GM12864 (cell line): Measurements from ENCODE around the gene PPM1F.
"Not testable (repeated sequence)": the region's sequence is repeated elsewhere in the genome, so short reads cannot be mapped to it uniquely, and the experiment has no call there.

ENCODE experiments used
- DNase-seq: peaks from one replicate; pipeline ENCODE4 v3.0.0-alpha.2; 2011; ENCODE audit warnings: low read depth
- H3K4me3 ChIP-seq: 2 replicates; pipeline ENCODE4 v1.5.1; 2011; ENCODE audit warnings: mild to moderate bottlenecking, low read depth, low read length, control low read depth
- TF ChIP-seq, protein P1 (sequence below): IDR thresholded peaks from 2 replicates; pipeline ENCODE4 v1.5.1; 2011; ENCODE audit warnings: low read depth, mild to moderate bottlenecking, moderate library complexity, low read length, control low read depth, inconsistent platforms; ENCODE audit errors: missing control alignments

Gene PPM1F

DNA sequence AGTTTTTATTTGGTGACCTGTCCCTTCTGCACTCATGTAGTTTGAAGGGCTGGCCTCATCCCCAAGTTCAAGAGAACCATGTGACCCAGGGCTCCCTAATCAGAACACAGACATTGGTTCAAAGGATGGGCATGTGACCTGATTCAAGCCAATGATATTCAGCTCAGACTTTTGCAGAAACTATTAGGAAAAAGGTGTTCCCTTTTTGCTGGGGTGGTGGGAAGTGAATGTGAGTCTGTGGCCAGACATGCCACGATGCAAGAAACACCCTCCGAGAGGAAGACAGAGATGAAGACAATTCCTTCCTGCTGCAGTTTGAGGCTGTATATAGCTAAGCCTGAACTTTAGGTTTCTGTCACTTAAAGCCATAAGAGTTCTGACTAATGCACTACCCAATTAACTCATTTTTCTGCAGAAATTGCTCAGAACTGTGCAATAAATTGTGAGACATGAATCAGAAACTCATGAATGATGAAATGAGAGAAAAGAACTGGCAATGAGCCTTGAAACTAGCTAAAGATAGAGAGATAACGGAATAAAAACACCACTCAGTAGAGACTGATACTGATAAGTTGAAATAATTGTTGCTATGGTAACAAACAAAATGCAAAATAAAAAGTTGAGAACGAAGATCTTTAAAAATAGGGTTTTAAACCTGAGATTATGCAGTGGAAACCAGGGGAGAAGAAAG, 76.0 kb downstream of the PPM1F start:
- TF ChIP-seq, protein P1, sequence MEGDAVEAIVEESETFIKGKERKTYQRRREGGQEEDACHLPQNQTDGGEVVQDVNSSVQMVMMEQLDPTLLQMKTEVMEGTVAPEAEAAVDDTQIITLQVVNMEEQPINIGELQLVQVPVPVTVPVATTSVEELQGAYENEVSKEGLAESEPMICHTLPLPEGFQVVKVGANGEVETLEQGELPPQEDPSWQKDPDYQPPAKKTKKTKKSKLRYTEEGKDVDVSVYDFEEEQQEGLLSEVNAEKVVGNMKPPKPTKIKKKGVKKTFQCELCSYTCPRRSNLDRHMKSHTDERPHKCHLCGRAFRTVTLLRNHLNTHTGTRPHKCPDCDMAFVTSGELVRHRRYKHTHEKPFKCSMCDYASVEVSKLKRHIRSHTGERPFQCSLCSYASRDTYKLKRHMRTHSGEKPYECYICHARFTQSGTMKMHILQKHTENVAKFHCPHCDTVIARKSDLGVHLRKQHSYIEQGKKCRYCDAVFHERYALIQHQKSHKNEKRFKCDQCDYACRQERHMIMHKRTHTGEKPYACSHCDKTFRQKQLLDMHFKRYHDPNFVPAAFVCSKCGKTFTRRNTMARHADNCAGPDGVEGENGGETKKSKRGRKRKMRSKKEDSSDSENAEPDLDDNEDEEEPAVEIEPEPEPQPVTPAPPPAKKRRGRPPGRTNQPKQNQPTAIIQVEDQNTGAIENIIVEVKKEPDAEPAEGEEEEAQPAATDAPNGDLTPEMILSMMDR, result no peak
- H3K4me3 ChIP-seq, result no peak overlapping the region
- no peak for DNase-seq

- DNase-seq, result not testable (repeated sequence)
These were observed 77.7 kb downstream of the PPM1F start for GRCh38 chr22:21874953-21875352.

DNA sequence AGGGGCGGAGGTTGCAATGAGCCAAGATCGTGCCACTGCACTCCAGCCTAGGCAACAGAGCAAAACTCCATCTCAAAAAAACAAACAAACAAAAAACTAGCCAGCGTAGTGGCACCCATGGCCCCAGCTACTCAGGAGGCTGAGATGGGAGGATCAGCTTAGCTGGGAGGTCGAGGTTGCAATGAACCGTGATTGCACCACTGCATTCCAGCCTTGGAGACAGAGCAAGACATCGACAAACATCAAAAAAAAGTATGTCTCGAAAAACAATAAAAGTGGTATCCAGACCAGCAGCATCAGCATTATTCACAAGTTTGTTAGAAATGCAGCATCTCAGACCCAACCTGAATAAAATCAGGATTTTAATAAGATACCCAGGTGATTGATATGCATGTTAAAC, 79.0 kb downstream of the PPM1F start:
- TF ChIP-seq, protein P1, result no peak
- no peak overlapping the region for H3K4me3 ChIP-seq

More at GRCh38 chr22:21874953-21875352, 77.7 kb downstream of the PPM1F start:
- H3K4me3 ChIP-seq, result not testable (repeated sequence)

DNA sequence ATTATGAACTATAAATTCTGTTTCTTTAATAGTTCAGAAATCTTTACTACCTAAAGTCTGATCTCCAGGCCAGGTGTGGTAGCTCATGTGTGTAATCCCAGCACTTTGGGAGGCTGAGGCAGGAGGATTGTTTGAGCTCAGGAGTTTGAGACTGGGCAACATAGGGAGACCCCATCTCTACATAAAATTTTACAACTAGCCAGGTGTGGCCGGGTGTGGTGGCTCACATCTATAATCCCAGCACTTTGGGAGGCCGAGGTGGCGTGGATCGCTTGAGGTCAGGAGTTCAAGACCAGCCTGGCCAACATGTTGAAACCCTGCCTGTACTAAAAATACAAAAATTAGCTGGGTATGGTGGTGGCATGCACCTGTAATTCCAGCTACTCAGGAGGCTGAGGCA, 79.9 kb downstream of the PPM1F start:
- not testable (repeated sequence) for DNase-seq, H3K4me3 ChIP-seq

More for the DNA sequence above, 79.0 kb downstream of the PPM1F start:
- no peak for DNase-seq
